ENCODE measurements around the gene SLC16A3. TPM values are rescaled to one million over a fixed set of nuclear protein-coding genes. Genes with fewer than 3 reads are reported as not detected.

SLC16A3 gene
- 256 and 274 TPM in 2 replicates for total RNA-seq

DNA sequence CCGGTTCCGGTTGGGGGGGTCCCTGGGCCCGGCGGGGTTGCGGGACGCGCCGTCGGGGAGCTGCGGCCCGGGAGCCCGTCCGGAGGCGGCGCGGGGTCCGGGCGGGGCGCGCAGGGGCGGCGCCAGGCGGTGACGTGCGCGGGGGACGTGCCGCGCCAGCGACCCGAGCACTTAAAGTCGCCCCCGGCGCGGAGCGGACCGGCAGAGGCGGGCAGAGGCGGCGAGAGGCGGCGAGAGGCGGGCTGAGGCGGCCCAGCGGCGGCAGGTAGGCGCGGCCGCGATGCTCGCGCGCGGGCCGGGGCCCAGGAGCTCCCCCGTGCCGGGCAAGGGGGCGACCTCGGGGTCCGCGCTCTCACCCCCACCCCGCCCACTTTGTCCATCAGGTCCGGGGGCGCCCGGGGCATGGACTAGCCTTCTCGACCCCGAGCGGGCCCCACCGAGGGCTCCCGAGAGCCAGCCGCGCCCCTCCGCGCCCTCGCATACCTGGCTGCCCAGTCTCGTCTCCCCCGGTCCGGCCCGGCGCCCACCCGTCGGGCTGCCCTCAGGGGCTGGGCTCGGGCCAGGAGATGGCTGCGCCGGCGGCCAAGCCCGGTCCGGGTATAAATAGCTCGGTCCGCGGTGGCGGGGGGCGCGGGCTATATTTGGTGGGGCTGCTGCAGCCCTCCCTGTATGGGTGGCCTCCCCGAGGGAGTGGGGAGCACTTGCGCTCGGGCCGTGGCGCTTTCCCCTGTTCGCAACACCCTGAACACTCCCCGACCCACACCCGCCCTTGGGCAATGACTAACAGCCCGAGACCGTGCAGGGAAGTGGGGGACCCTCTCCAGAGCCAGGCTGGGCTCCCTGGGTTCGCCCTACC is at the start of gene SLC16A3:
Gene SLC16A3, plus strand, starts transcription at position 201 of the 856 bp plus-strand sequence. CDS start 6,967 bp downstream, outside the sequence.

DNA sequence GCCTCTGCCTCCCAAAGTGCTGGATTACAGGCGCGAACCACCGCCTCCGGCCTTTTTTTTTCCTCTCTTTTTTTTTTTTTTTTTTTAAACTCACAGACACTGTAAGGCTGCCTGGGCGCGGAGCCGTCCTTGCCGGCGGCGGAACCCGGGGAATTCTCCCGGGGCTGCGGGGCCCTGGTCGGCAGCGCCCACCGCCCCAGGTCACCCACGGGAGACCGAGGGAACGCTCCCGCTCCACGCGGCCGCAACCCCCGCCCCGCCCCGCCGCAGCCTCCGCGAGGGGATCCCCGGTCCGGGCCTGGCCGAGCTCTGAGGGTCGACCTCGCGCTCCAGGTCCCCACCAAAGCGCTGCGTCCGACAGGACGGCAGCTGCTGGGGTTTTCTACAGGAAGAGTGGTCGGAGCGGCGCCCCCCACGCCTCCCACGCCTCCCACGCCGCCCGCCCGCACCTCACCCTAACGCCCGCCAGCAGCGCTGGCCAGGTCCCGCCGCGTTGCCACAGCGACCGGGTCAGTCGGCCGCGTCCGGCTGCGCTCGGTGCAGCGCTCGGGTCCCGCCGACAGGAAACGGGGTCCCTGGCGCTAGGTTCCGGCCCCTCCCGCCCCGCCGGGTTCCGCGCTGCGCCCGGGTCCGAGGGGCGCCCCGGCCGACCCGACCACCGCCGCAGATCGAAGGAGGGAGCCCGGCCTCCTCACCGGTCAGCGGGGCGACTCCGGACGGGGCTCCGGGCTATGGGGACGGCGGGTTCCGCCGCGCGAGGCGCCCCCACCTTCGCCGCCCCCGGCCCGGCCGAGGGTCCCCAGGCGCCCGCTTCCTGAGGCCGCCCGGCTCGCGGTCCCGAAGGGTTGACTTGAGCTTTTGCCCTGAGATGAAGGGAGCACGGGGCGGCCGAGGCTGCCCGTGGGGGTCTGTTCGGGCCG is 16.3 kb upstream of the SLC16A3 start, which contains the start of gene CCDC57:
Gene CCDC57, minus strand, starts transcription at position 512 of the 920 bp plus-strand sequence. CDS start 10,898 bp downstream, outside the sequence.

DNA sequence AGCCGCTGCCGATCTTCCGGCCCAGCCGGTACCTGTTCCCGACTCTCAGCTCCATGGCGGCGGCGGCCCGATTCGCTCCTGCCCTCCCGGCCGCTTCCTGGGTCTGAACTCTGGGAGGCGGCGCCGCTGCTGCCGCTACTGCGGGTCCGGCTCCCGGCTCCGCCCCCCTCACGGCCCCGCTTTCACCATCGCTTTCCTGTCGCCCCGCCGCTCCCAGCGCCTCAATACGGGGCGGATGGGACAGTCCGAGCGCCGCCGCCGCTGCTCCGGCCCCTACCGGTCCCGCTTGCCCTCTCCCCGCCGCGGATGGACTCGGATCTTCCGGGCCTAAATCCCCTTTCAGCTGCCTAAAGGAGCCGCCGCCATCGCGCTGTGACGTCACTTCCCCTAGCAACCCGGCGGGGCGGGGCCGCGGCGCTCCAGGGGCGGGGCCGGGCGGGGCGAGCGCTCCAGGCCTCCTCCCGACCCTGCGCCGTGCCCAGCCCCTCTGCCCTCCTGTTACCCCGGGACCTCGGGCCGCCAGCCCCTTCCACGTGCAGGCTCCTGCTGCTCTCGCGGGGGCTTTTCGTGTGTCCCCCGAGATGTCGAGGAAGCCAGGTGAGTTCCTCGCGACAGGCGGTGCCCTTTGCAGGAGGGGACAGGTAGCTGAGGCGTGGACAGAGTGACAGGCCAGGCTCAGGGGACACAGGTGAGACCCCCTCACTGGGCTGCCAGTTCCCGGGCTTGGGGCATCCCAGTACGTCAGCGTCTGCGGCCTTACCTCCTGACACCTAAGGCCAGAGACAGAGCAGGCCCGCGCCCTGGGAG is 44.7 kb downstream of the SLC16A3 start, which contains the start of gene CSNK1D:
Gene CSNK1D, minus strand, starts transcription at position 374 of the 807 bp plus-strand sequence. Its CDS starts 319 bp downstream, at position 55.

Other genes starting within 250 kb of the SLC16A3 start
- gene CENPX, start 206.2 kb upstream of the SLC16A3 start, total RNA-seq = 123 and 162 TPM in 2 replicates
- 16.3 and 21.5 TPM in 2 replicates for gene LRRC45, start 205.7 kb upstream of the SLC16A3 start, total RNA-seq
- gene RAC3, start 197.4 kb upstream of the SLC16A3 start, total RNA-seq = 53.3 and 75.5 TPM in 2 replicates
- 161 and 191 TPM in 2 replicates for gene DCXR, start 191.3 kb upstream of the SLC16A3 start, total RNA-seq
- 37.6 and 38.2 TPM in 2 replicates for gene RFNG, start 177.2 kb upstream of the SLC16A3 start, total RNA-seq
- 115 and 136 TPM in 2 replicates for gene GPS1, start 177.1 kb upstream of the SLC16A3 start, total RNA-seq
- gene DUS1L, start 163.2 kb upstream of the SLC16A3 start, total RNA-seq = 76.2 and 82.9 TPM in 2 replicates
- 474 and 632 TPM in 2 replicates for gene FASN, start 130.8 kb upstream of the SLC16A3 start, total RNA-seq
- 8.1 and 16.5 TPM in 2 replicates for gene CCDC57, start 16.2 kb upstream of the SLC16A3 start, total RNA-seq
- gene CSNK1D, start 44.7 kb downstream of the SLC16A3 start, total RNA-seq = 41.8 and 42.7 TPM in 2 replicates
- gene CD7, start 88.6 kb downstream of the SLC16A3 start, total RNA-seq = 0.14 TPM in 1 of 2 replicates, not detected in the other
- gene SECTM1, start 104.7 kb downstream of the SLC16A3 start, total RNA-seq = 4.0 and 8.5 TPM in 2 replicates
- not detected in 2 replicates for gene TEX19, start 130.2 kb downstream of the SLC16A3 start, total RNA-seq
- gene UTS2R, start 142.7 kb downstream of the SLC16A3 start, total RNA-seq = not detected in 2 replicates
- gene HEXD, start 189.3 kb downstream of the SLC16A3 start, total RNA-seq = 7.2 and 9.2 TPM in 2 replicates
- gene OGFOD3, start 189.5 kb downstream of the SLC16A3 start, total RNA-seq = 16.4 and 32.8 TPM in 2 replicates
- gene CYBC1, start 221.7 kb downstream of the SLC16A3 start, total RNA-seq = 50.5 and 60.0 TPM in 2 replicates
- gene NARF, start 229.7 kb downstream of the SLC16A3 start, total RNA-seq = 48.7 and 61.7 TPM in 2 replicates